HL-60 (cell line): ENCODE results near the gene GNPAT.

Source experiments
- DNase-seq, 2 experiments: peaks; one replicate each; pipeline ENCODE4 v3.0.0-alpha.2; 2010 to 2020; ENCODE audit warnings: low read depth in 1 of 2, low spot score in 1 of 2
- H3K27ac ChIP-seq: fragments of 250-450 bp; sonication (Bioruptor Pico); replicated peaks from 2 replicates; pipeline ENCODE4 v1.5.1; 2020; ENCODE audit warnings: mild to moderate bottlenecking, moderate library complexity
- H3K27me3 ChIP-seq: fragments of 250-450 bp; sonication (Bioruptor Pico); 2 replicates; pipeline ENCODE4 v1.5.1; 2021; ENCODE audit warnings: mild to moderate bottlenecking, moderate library complexity; ENCODE audit not compliant: insufficient read depth, poor library complexity, severe bottlenecking
- H3K4me3 ChIP-seq: replicated peaks from 2 replicates; pipeline ENCODE4 v1.5.1; 2011; ENCODE audit warnings: mild to moderate bottlenecking, control low read depth, low read length; ENCODE audit not compliant: insufficient read depth
- CTCF ChIP-seq: IDR thresholded peaks from one replicate; pipeline ENCODE4 v1.5.1; 2011; ENCODE audit warnings: low read length, control low read depth, inconsistent platforms; ENCODE audit not compliant: insufficient read depth
- GABPA ChIP-seq: IDR thresholded peaks from 2 replicates; pipeline ENCODE4 v1.6.1; 2012; ENCODE audit warnings: low read depth
- POLR2AphosphoS5 ChIP-seq: IDR thresholded peaks from 2 replicates; pipeline ENCODE4 v1.6.1; 2012; ENCODE audit warnings: low read depth
- REST ChIP-seq: IDR thresholded peaks from 2 replicates; pipeline ENCODE4 v1.6.1; 2012; ENCODE audit warnings: low read depth; ENCODE audit not compliant: insufficient replicate concordance
- SPI1 ChIP-seq: IDR thresholded peaks from 2 replicates; pipeline ENCODE4 v1.6.1; 2012; ENCODE audit warnings: low read depth, mild to moderate bottlenecking, borderline replicate concordance

GNPAT gene

GRCh38 chr1:231194476-231194842 lies 46.6 kb upstream of the GNPAT start:
- TF ChIP-seq POLR2AphosphoS5 (no peak), GABPA (no peak), REST (no peak), SPI1 (no peak), CTCF (no peak)
- H3K4me3 ChIP-seq = no peak overlapping the region
- DNase-seq = no peak

GRCh38 chr1:231194843-231195516 lies 46.0 kb upstream of the GNPAT start:
- Histone ChIP-seq H3K27ac (no peak overlapping the region), H3K4me3 (no peak overlapping the region), H3K27me3 (no peaks in the 10 kb centered on the region)
- no peak for DNase-seq
- TF ChIP-seq POLR2AphosphoS5 = no peak

More at GRCh38 chr1:231194476-231194842, 46.6 kb upstream of the GNPAT start:
- no peak overlapping the region for H3K27ac ChIP-seq
- no peaks in the 10 kb centered on the region for H3K27me3 ChIP-seq

- no peak overlapping the region for H3K27ac ChIP-seq
Measured at GRCh38 chr1:231196307-231196706, 44.7 kb upstream of the GNPAT start.

More at GRCh38 chr1:231196307-231196706, 44.7 kb upstream of the GNPAT start:
- no peaks in the 10 kb centered on the region for H3K27me3 ChIP-seq
- no peak for TF ChIP-seq GABPA
- no peak for TF ChIP-seq POLR2AphosphoS5
- no peak for TF ChIP-seq SPI1
- no peak for TF ChIP-seq CTCF
- no peak for TF ChIP-seq REST
- H3K4me3 ChIP-seq = no peak overlapping the region
- DNase-seq = no peak
